H1 (cell line): Measurements from ENCODE around the gene SLC39A8. TPM values are rescaled to one million over a fixed set of nuclear protein-coding genes. Genes with fewer than 3 reads are reported as not detected.

Experiments used
- CTCF ChIA-PET: fragments of 300-600 bp; sonication (Branson Sonifier 250); formaldehyde crosslinking; loops from one replicate; lab custom pipeline; 2021; ENCODE audit not compliant: partially characterized antibody; lab: Charles Lee
- POLR2A ChIA-PET: fragments of 300-600 bp; sonication (Branson Sonifier 250); formaldehyde crosslinking; loops from one replicate; lab custom pipeline; 2021; ENCODE audit warnings: inconsistent platforms; ENCODE audit not compliant: partially characterized antibody; lab: Charles Lee
- DNase-seq, 2 experiments: peaks; one replicate each; pipeline versions ENCODE4 v3.0.0 to v3.0.0-alpha.2; 2010 to 2022; ENCODE audit warnings: low spot score in 2 of 2, low read depth in 1 of 2, mixed read lengths in 1 of 2
- FAIRE-seq: peaks from 2 replicates; lab custom pipeline; 2011; peaks lifted over from hg19 to GRCh38; lab: Jason Lieb, UNC
- H2AFZ ChIP-seq: 2 replicates; pipeline ENCODE4 v1.8.1; 2012; ENCODE audit warnings: low read length, inconsistent platforms
- H2AK5ac ChIP-seq: 2 replicates; pipeline ENCODE4 v1.6.1; 2013; ENCODE audit warnings: low read depth, low read length
- H2BK120ac ChIP-seq: replicated peaks from 2 replicates; pipeline ENCODE3; 2013; ENCODE audit warnings: low read depth, low read length, inconsistent platforms
- H2BK12ac ChIP-seq: 2 replicates; pipeline ENCODE4 v1.6.1; 2013; ENCODE audit warnings: low read depth, low read length
- H2BK15ac ChIP-seq: 2 replicates; pipeline ENCODE4 v1.6.1; 2013; ENCODE audit warnings: low read length
- H2BK20ac ChIP-seq: 2 replicates; pipeline ENCODE4 v1.6.1; 2013; ENCODE audit warnings: low read length
- H2BK5ac ChIP-seq: 2 replicates; pipeline ENCODE4 v1.6.1; 2013; ENCODE audit warnings: low read depth, low read length
- H3K14ac ChIP-seq: 2 replicates; pipeline ENCODE4 v1.6.1; 2013; ENCODE audit warnings: inconsistent platforms; ENCODE audit not compliant: insufficient read length
- H3K18ac ChIP-seq: 2 replicates; pipeline ENCODE4 v1.6.1; 2013; ENCODE audit warnings: low read length; ENCODE audit errors: extremely low read depth
- H3K23ac ChIP-seq: 2 replicates; pipeline ENCODE4 v1.6.1; 2013; ENCODE audit warnings: inconsistent platforms; ENCODE audit not compliant: insufficient read length
- H3K23me2 ChIP-seq: 2 replicates; pipeline ENCODE4 v1.6.1; 2013; ENCODE audit warnings: low read depth, low read length
- H3K27ac ChIP-seq: 2 replicates; pipeline ENCODE4 v1.6.1; 2011; ENCODE audit warnings: low read depth, low read length, inconsistent platforms
- H3K27me3 ChIP-seq, 4 experiments: replicated peaks in 1 of 4; 1 replicate in 1 of 4; 2 replicates in 3 of 4; pipeline versions ENCODE4 v1.6.1 to v1.8.1; 2011 to 2013; ENCODE audit warnings: low read length in 3 of 4, mild to moderate bottlenecking in 3 of 4, inconsistent platforms in 2 of 4, mixed read lengths in 2 of 4, moderate library complexity in 1 of 4; ENCODE audit not compliant: control insufficient read depth in 3 of 4, insufficient read depth in 3 of 4; ENCODE audit errors: extremely low read depth in 1 of 4
- H3K36me3 ChIP-seq, 4 experiments: 2 replicates each; pipeline versions ENCODE4 v1.6.1 to v1.8.1; 2011 to 2013; ENCODE audit warnings: mild to moderate bottlenecking in 4 of 4, low read length in 3 of 4, moderate library complexity in 2 of 4, control low read depth in 1 of 4, inconsistent platforms in 1 of 4; ENCODE audit not compliant: insufficient read depth in 4 of 4, control insufficient read depth in 2 of 4
- H3K4ac ChIP-seq: replicated peaks from 2 replicates; pipeline ENCODE3; 2013; ENCODE audit warnings: low read length, low read depth, mixed read lengths, inconsistent platforms; ENCODE audit not compliant: insufficient read length
- H3K4me1 ChIP-seq, 4 experiments: replicated peaks in 1 of 4; 1 replicate in 1 of 4; 2 replicates in 3 of 4; pipeline versions ENCODE4 v1.6.1 to v1.8.1; 2011 to 2013; ENCODE audit warnings: low read length in 3 of 4, inconsistent platforms in 2 of 4, mixed read lengths in 1 of 4; ENCODE audit not compliant: insufficient read depth in 4 of 4, control insufficient read depth in 3 of 4
- H3K4me2 ChIP-seq, 2 experiments: 2 replicates each; pipeline versions ENCODE4 v1.6.1 to v1.8.1; 2011 to 2013; ENCODE audit warnings: low read depth in 2 of 2, low read length in 2 of 2, control low read depth in 1 of 2, inconsistent platforms in 1 of 2, mild to moderate bottlenecking in 1 of 2; ENCODE audit not compliant: insufficient read depth in 1 of 2
- H3K4me3 ChIP-seq, 4 experiments: fragments of 200-600, 300-600 bp in 1 of 4; sonication (generic), shearing (Covaris generic), sonication (Bioruptor Twin) in 1 of 4; 2 replicates each; pipeline versions ENCODE4 v1.5.1 to v1.8.1; 2011 to 2016; ENCODE audit warnings: low read length in 4 of 4, low read depth in 3 of 4, control low read depth in 2 of 4, inconsistent platforms in 2 of 4, mild to moderate bottlenecking in 2 of 4, mixed read lengths in 1 of 4, moderate library complexity in 1 of 4; ENCODE audit not compliant: insufficient read depth in 2 of 4; ENCODE audit errors: extremely low read depth in 1 of 4
- H3K56ac ChIP-seq: replicated peaks from 2 replicates; pipeline ENCODE3; 2013; ENCODE audit warnings: low read depth, mild to moderate bottlenecking, mixed read lengths, low read length, inconsistent platforms; ENCODE audit not compliant: insufficient read length
- H3K79me1 ChIP-seq: 2 replicates; pipeline ENCODE4 v1.6.1; 2013; ENCODE audit warnings: low read depth, low read length, control low read depth
- H3K79me2 ChIP-seq, 2 experiments: 2 replicates each; pipeline versions ENCODE4 v1.6.1 to v1.8.1; 2012 to 2013; ENCODE audit warnings: low read length in 2 of 2, mild to moderate bottlenecking in 2 of 2, inconsistent platforms in 1 of 2; ENCODE audit not compliant: insufficient read depth in 2 of 2, control insufficient read depth in 1 of 2
- H3K9ac ChIP-seq, 4 experiments: replicated peaks in 1 of 4; 1 replicate in 1 of 4; 2 replicates in 3 of 4; pipeline versions ENCODE4 v1.6.1 to v1.8.1; 2011 to 2013; ENCODE audit warnings: low read depth in 3 of 4, low read length in 3 of 4, control low read depth in 2 of 4, mild to moderate bottlenecking in 2 of 4, moderate library complexity in 2 of 4, inconsistent platforms in 1 of 4; ENCODE audit errors: extremely low read depth in 1 of 4
- H3K9me3 ChIP-seq, 2 experiments: 2 replicates each; pipeline versions ENCODE4 v1.6.1 to v1.8.1; 2012 to 2013; ENCODE audit warnings: mild to moderate bottlenecking in 2 of 2, moderate library complexity in 2 of 2, control low read depth in 1 of 2, inconsistent platforms in 1 of 2, low read depth in 1 of 2, low read length in 1 of 2, mixed read lengths in 1 of 2; ENCODE audit not compliant: insufficient read depth in 2 of 2
- H4K20me1 ChIP-seq, 2 experiments: replicated peaks in 1 of 2; 2 replicates each; pipeline versions ENCODE3 to v1.8.1; 2011 to 2013; ENCODE audit warnings: inconsistent platforms in 2 of 2, low read length in 2 of 2, mild to moderate bottlenecking in 1 of 2; ENCODE audit not compliant: insufficient read depth in 2 of 2, control insufficient read depth in 1 of 2
- H4K5ac ChIP-seq: 2 replicates; pipeline ENCODE4 v1.6.1; 2013; ENCODE audit warnings: low read length, low read depth, mixed read lengths, inconsistent platforms; ENCODE audit not compliant: insufficient read length
- H4K8ac ChIP-seq: 2 replicates; pipeline ENCODE4 v1.8.0; 2013; ENCODE audit warnings: mild to moderate bottlenecking, moderate library complexity, low read length, inconsistent platforms; ENCODE audit not compliant: insufficient read depth; ENCODE audit errors: extremely low read depth
- H4K91ac ChIP-seq: replicated peaks from 2 replicates; pipeline ENCODE3; 2013; ENCODE audit warnings: low read length, mixed read lengths, inconsistent platforms; ENCODE audit not compliant: insufficient read length
- HDAC2 ChIP-seq, 2 experiments: fragments of 300-600 bp in 1 of 2; sonication (generic) in 1 of 2; IDR thresholded peaks; 2 replicates each; pipeline ENCODE4 v1.6.1; 2011 to 2012; ENCODE audit warnings: low read depth in 2 of 2, low read length in 2 of 2, mild to moderate bottlenecking in 2 of 2, moderate library complexity in 2 of 2, borderline replicate concordance in 1 of 2, inconsistent platforms in 1 of 2
- NRF1 ChIP-seq: IDR thresholded peaks from 2 replicates; pipeline ENCODE4 v1.6.1; 2011; ENCODE audit warnings: mild to moderate bottlenecking, low read depth, low read length, improper control_type of control experiment
- POLR2AphosphoS5 ChIP-seq: IDR thresholded peaks from 2 replicates; pipeline ENCODE4 v1.6.1; 2011; ENCODE audit warnings: low read depth, low read length
- POU5F1 ChIP-seq: IDR thresholded peaks from 2 replicates; pipeline ENCODE4 v1.6.1; 2011; ENCODE audit warnings: low read depth, mild to moderate bottlenecking, low read length, moderate library complexity
- RXRA ChIP-seq: IDR thresholded peaks from 2 replicates; pipeline ENCODE4 v1.6.1; 2011; ENCODE audit warnings: low read depth, mild to moderate bottlenecking, low read length, moderate library complexity; ENCODE audit not compliant: insufficient read depth
- SAP30 ChIP-seq: fragments of 300-600 bp; sonication (generic); IDR thresholded peaks from 2 replicates; pipeline ENCODE4 v1.7.1; 2012; ENCODE audit warnings: low read length, moderate library complexity, mild to moderate bottlenecking, inconsistent platforms; ENCODE audit not compliant: insufficient read depth, insufficient replicate concordance
- SIX5 ChIP-seq: IDR thresholded peaks from 2 replicates; pipeline ENCODE4 v1.6.1; 2011; ENCODE audit warnings: mild to moderate bottlenecking, low read depth, low read length
- SP2 ChIP-seq: IDR thresholded peaks from 2 replicates; pipeline ENCODE4 v1.6.1; 2012; ENCODE audit warnings: mild to moderate bottlenecking, low read length, inconsistent platforms
- WGBS, 2 experiments: shearing (Covaris generic) in 1 of 2; methylation state at CpG; one replicate each; pipeline versions ENCODE4 v1.1.6 to v1.1.7; 2013 to 2015; ENCODE audit warnings: low lambda C conversion rate in 2 of 2, mixed read lengths in 2 of 2, inconsistent platforms in 1 of 2, low coverage in 1 of 2, missing lambda C conversion rate in 1 of 2; ENCODE audit not compliant: insufficient replicate concordance in 2 of 2, insufficient coverage in 1 of 2, insufficient read length in 1 of 2; ENCODE audit errors: extremely low coverage in 1 of 2, missing lambda C conversion rate in 1 of 2; 5-methylcytosine and 5-hydroxymethylcytosine counted together
- polyA plus RNA-seq, 7 experiments: library from polyadenylated mRNA; depleted of rRNA in 3 of 7; stranded (reverse) in 5 of 7; unstranded in 2 of 7; fragments of >200 nt in 5 of 7; fragments of 200-250 nt in 2 of 7; gene quantifications; 1 replicate in 5 of 7; 2 replicates in 1 of 7; 4 replicates in 1 of 7; pipeline versions ENCODE4 v1.2.1 to v1.2.3, GENCODE V29; 2011 to 2013; ENCODE audit warnings: missing spikeins in 2 of 7, mixed read lengths in 2 of 7
- total RNA-seq: library from RNA; stranded (reverse); fragmentation: NEBNext Ultra II Directional; extraction: Animal tissue kit (Norgen Biotek cat#: 25700); gene quantifications from 2 replicates; pipeline ENCODE4 v1.2.1, GENCODE V29; 2021
- TF ChIP-seq, protein P1 (sequence below), 3 experiments: IDR thresholded peaks; 1 replicate in 2 of 3; 2 replicates in 1 of 3; pipeline versions ENCODE4 v1.5.1 to v1.6.1; 2011; ENCODE audit warnings: low read length in 3 of 3, mild to moderate bottlenecking in 3 of 3, inconsistent platforms in 2 of 3, low read depth in 1 of 3, moderate library complexity in 1 of 3; ENCODE audit not compliant: insufficient read depth in 1 of 3; ENCODE audit errors: control extremely low read depth in 1 of 3

SLC39A8 gene
- total and polyA plus RNA-seq, 2 of the 8 experiments (the other 6 are each of a cell fraction or from before 2014, with no cell fraction given), result 6.4 to 38.7 TPM

DNA sequence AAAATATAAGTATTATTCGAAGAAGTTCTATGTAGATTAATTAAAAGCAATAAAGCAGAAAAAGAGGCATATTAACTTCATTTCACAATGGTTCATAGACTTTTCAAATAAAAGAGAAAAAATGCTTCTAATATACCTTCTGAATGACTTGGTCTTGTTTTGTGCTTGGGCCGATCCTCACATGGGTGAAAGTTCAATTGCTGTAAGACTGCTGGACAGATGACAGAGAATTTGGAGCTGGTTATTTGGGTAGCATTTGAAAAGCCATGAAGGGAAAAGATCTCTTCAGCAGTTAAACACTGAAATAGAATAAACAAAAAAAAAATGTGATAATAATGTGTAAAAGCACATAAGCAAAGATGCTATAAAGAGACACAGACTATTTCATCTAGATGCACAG, 29.8 kb downstream of the SLC39A8 start:
- H3K4me3 ChIP-seq, result no peak overlapping the region
- H2AFZ ChIP-seq, result no peak overlapping the region
- H2BK120ac ChIP-seq, result no peak overlapping the region
- FAIRE-seq, result no peak
- no peak overlapping the region for H4K5ac ChIP-seq
- H3K27ac ChIP-seq, result no peak overlapping the region
- CTCF ChIA-PET, result interaction anchor here (1.2 to 1.3 kb wide), 2 partner anchors 8 to 16 kb away, joined by 3 read pairs; no protein-coding TSS in a partner anchor
- no peak overlapping the region for H3K9ac ChIP-seq
- H2BK20ac ChIP-seq, result no peak overlapping the region
- no peak overlapping the region for H2BK5ac ChIP-seq
- no peak overlapping the region for H4K91ac ChIP-seq
- H3K56ac ChIP-seq, result no peak overlapping the region
- H3K23ac ChIP-seq, result no peak overlapping the region
- no peak overlapping the region for H2BK12ac ChIP-seq
- H3K4me2 ChIP-seq, result no peak overlapping the region
- no peaks in the 10 kb centered on the region for H3K9me3 ChIP-seq
- 81% methylated on average over 2 of the region's 2 CpGs; no CpG with 5 or more reads in 1 of the 2 experiments for WGBS, 2 experiments
- no peak overlapping the region for H4K8ac ChIP-seq
- H2BK15ac ChIP-seq, result no peak overlapping the region
- H4K20me1 ChIP-seq, result no peaks in the 10 kb centered on the region
- TF ChIP-seq, protein P1, sequence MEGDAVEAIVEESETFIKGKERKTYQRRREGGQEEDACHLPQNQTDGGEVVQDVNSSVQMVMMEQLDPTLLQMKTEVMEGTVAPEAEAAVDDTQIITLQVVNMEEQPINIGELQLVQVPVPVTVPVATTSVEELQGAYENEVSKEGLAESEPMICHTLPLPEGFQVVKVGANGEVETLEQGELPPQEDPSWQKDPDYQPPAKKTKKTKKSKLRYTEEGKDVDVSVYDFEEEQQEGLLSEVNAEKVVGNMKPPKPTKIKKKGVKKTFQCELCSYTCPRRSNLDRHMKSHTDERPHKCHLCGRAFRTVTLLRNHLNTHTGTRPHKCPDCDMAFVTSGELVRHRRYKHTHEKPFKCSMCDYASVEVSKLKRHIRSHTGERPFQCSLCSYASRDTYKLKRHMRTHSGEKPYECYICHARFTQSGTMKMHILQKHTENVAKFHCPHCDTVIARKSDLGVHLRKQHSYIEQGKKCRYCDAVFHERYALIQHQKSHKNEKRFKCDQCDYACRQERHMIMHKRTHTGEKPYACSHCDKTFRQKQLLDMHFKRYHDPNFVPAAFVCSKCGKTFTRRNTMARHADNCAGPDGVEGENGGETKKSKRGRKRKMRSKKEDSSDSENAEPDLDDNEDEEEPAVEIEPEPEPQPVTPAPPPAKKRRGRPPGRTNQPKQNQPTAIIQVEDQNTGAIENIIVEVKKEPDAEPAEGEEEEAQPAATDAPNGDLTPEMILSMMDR (IDR thresholded peaks at IDR 0.05; ENCODE audit: control extremely low read depth in 1 of 3, insufficient read depth in 1 of 3, low read depth in 1 of 3, low read length in 3 of 3), result no peak
- TF ChIP-seq HDAC2 (IDR thresholded peaks at IDR 0.05; ENCODE audit: borderline replicate concordance in 1 of 2, low read depth in 2 of 2, low read length in 2 of 2), result no peak
- TF ChIP-seq SP2, result no peak
- TF ChIP-seq POLR2AphosphoS5, result no peak
- TF ChIP-seq SIX5, result no peak
- TF ChIP-seq POU5F1, result no peak
- no peak for TF ChIP-seq NRF1
- TF ChIP-seq SAP30, result no peak
- TF ChIP-seq RXRA, result no peak
- no peaks in the 10 kb centered on the region for H3K79me2 ChIP-seq
- peaks cover 0 to 12% (median 5%) of the 10 kb centered on the region in 4 experiments; a peak in 4 of 7 replicates for H3K4me1 ChIP-seq
- H3K4ac ChIP-seq, result no peak overlapping the region
- DNase-seq, result no peak
- H3K79me1 ChIP-seq, result 0 out of 2 replicates have a peak, but pooled peaks cover 3% of the 10 kb centered on the region
- POLR2A ChIA-PET, result no interaction called here
- H2AK5ac ChIP-seq, result no peak overlapping the region
- H3K18ac ChIP-seq, result no peak overlapping the region
- H3K36me3 ChIP-seq, result no peaks in the 10 kb centered on the region
- no peaks in the 10 kb centered on the region for H3K27me3 ChIP-seq
- H3K14ac ChIP-seq, result no peak overlapping the region
- no peaks in the 10 kb centered on the region; the same call in 1 of the 2 replicates for H3K23me2 ChIP-seq
